GM23338 (cell line): ENCODE measurements around the gene WDR77. TPM values are rescaled to one million over a fixed set of nuclear protein-coding genes. Genes with fewer than 3 reads are reported as not detected.

Experiments
- ATAC-seq: fragments of 200-7000 bp; cut with Tn5 transposase; 3 replicates; pipeline ENCODE4 v1.9.1; 2020
- DNase-seq: peaks from one replicate; pipeline ENCODE4 v3.0.0-alpha.2; 2015; ENCODE audit warnings: low spot score
- H2AFZ ChIP-seq: fragments of 200-600 bp; sonication (generic); 2 replicates; pipeline ENCODE4 v1.8.0; 2016; ENCODE audit warnings: antibody characterized with exemption, mild to moderate bottlenecking, moderate library complexity
- H3F3A ChIP-seq: fragments of 200-600 bp; sonication (generic); replicated peaks from 2 replicates; pipeline ENCODE4 v1.8.0; 2017; ENCODE audit warnings: antibody characterized with exemption, mixed run types, low read depth
- H3K27ac ChIP-seq: fragments of 200-600 bp; sonication (generic); 2 replicates; pipeline ENCODE4 v1.6.1; 2016; ENCODE audit warnings: low read depth
- H3K27me3 ChIP-seq: fragments of 200-600 bp; sonication (generic); 2 replicates; pipeline ENCODE4 v1.8.0; 2016; ENCODE audit warnings: mild to moderate bottlenecking, mixed run types, moderate library complexity; ENCODE audit not compliant: insufficient read depth
- H3K36me3 ChIP-seq: fragments of 200-600 bp; sonication (generic); 2 replicates; pipeline ENCODE4 v1.8.0; 2016; ENCODE audit warnings: mild to moderate bottlenecking; ENCODE audit not compliant: insufficient read depth
- H3K4me1 ChIP-seq: fragments of 200-600 bp; sonication (generic); 2 replicates; pipeline ENCODE4 v1.8.0; 2016; ENCODE audit warnings: mild to moderate bottlenecking, moderate library complexity; ENCODE audit not compliant: insufficient read depth
- H3K4me2 ChIP-seq: fragments of 200-600 bp; sonication (generic); 2 replicates; pipeline ENCODE4 v1.7.1; 2017; ENCODE audit warnings: mixed run types
- H3K4me3 ChIP-seq: fragments of 200-600 bp; sonication (generic); 2 replicates; pipeline ENCODE4 v1.6.1; 2016; ENCODE audit warnings: mixed run types
- H3K79me2 ChIP-seq: fragments of 200-600 bp; sonication (generic); replicated peaks from 2 replicates; pipeline ENCODE4 v1.8.0; 2017; ENCODE audit warnings: mild to moderate bottlenecking; ENCODE audit not compliant: insufficient read depth
- H3K9me2 ChIP-seq: fragments of 200-600 bp; sonication (generic); 2 replicates; pipeline ENCODE4 v1.8.0; 2017; ENCODE audit not compliant: insufficient read depth
- H4K20me1 ChIP-seq: fragments of 200-600 bp; sonication (generic); replicated peaks from 2 replicates; pipeline ENCODE4 v1.8.0; 2017; ENCODE audit warnings: mild to moderate bottlenecking; ENCODE audit not compliant: insufficient read depth
- H3K27ac Mint-ChIP-seq: 2 replicates; pipeline ENCODE4 v1.8.0; 2020; ENCODE audit warnings: inconsistent platforms, mild to moderate bottlenecking, moderate library complexity, mixed read lengths
- H3K27me3 Mint-ChIP-seq: 3 replicates; pipeline ENCODE4 v1.8.0; 2022; ENCODE audit warnings: low read depth, mild to moderate bottlenecking, moderate library complexity, mixed read lengths, inconsistent platforms; ENCODE audit not compliant: insufficient read depth, poor library complexity
- H3K36me3 Mint-ChIP-seq: 3 replicates; pipeline ENCODE4 v1.8.0; 2021; ENCODE audit warnings: low read depth, mild to moderate bottlenecking, inconsistent platforms, moderate library complexity, mixed read lengths
- H3K4me1 Mint-ChIP-seq: 3 replicates; pipeline ENCODE4 v1.8.0; 2020; ENCODE audit warnings: mild to moderate bottlenecking, inconsistent platforms, mixed read lengths
- H3K4me3 Mint-ChIP-seq: 3 replicates; pipeline ENCODE4 v1.8.0; 2021; ENCODE audit warnings: moderate library complexity, mild to moderate bottlenecking, inconsistent platforms, mixed read lengths
- H3K9me3 Mint-ChIP-seq: 3 replicates; pipeline ENCODE4 v1.8.0; 2020; ENCODE audit warnings: moderate library complexity, mild to moderate bottlenecking, inconsistent platforms, mixed read lengths
- CREB1 ChIP-seq: fragments of 250-450 bp; sonication (Bioruptor Pico); IDR thresholded peaks from 2 replicates; pipeline ENCODE4 v1.5.0; 2020; ENCODE audit warnings: low read depth, mild to moderate bottlenecking, moderate library complexity
- CTCF ChIP-seq, 2 experiments: fragments of 200-600 bp in 1 of 2; sonication (generic) in 1 of 2; conservative IDR thresholded peaks; 2 replicates each; pipeline versions ENCODE4 v1.5.1 to v1.6.1; 2016 to 2017; ENCODE audit warnings: antibody characterized with exemption in 2 of 2, low read depth in 2 of 2, mild to moderate bottlenecking in 2 of 2, moderate library complexity in 1 of 2
- EZH2 ChIP-seq: fragments of 200-600 bp; sonication (generic); IDR thresholded peaks from one replicate; pipeline ENCODE4 v1.8.0; 2017; ENCODE audit warnings: antibody characterized with exemption, mild to moderate bottlenecking, low read depth; ENCODE audit not compliant: unreplicated experiment
- EZH2phosphoT487 ChIP-seq: fragments of 200-600 bp; sonication (generic); IDR thresholded peaks from one replicate; pipeline ENCODE4 v1.8.1; 2018; ENCODE audit warnings: antibody characterized with exemption; ENCODE audit not compliant: unreplicated experiment
- JUNB ChIP-seq: IDR thresholded peaks from one replicate; pipeline ENCODE4 v1.6.1; 2016; ENCODE audit warnings: antibody characterized with exemption; ENCODE audit not compliant: unreplicated experiment
- NANOG ChIP-seq: IDR thresholded peaks from 2 replicates; pipeline ENCODE4 v1.6.1; 2016; ENCODE audit warnings: antibody characterized with exemption, borderline replicate concordance
- POLR2AphosphoS5 ChIP-seq: IDR thresholded peaks from 2 replicates; pipeline ENCODE4 v1.6.1; 2016; ENCODE audit warnings: antibody characterized with exemption, low read depth
- STAT1 ChIP-seq: IDR thresholded peaks from one replicate; pipeline ENCODE4 v1.6.1; 2016; ENCODE audit warnings: antibody characterized with exemption; ENCODE audit not compliant: unreplicated experiment
- ZNF114 ChIP-seq: fragments of 250-450 bp; sonication (Bioruptor Pico); IDR thresholded peaks from 2 replicates; pipeline ENCODE4 v1.5.0; 2020; ENCODE audit warnings: mild to moderate bottlenecking, moderate library complexity
- ZNF331 ChIP-seq: fragments of 250-450 bp; sonication (Bioruptor Pico); IDR thresholded peaks from 2 replicates; pipeline ENCODE4 v1.5.0; 2020; ENCODE audit warnings: low read depth, mild to moderate bottlenecking, moderate library complexity
- polyA plus RNA-seq: library from polyadenylated mRNA; unstranded; fragments of >200 nt; fragmentation: Nextera tagmentation; extraction: Ambion mirVana; gene quantifications from 2 replicates; pipeline ENCODE4 v1.2.1, GENCODE V29; 2016
- total RNA-seq: library from RNA; depleted of rRNA; stranded (reverse); fragments of >200 nt; shearing (Covaris generic); gene quantifications from 2 replicates; pipeline ENCODE4 v1.2.3, GENCODE V29; 2014
- TF ChIP-seq, protein P1 (sequence below): IDR thresholded peaks from 2 replicates; pipeline ENCODE4 v1.6.1; 2016; ENCODE audit warnings: antibody characterized with exemption
- TF ChIP-seq, protein P2 (sequence below): IDR thresholded peaks from one replicate; pipeline ENCODE4 v1.6.1; 2018; ENCODE audit warnings: antibody characterized with exemption; ENCODE audit not compliant: unreplicated experiment
- TF ChIP-seq, protein P3 (sequence below): fragments of 250-450 bp; sonication (Bioruptor Pico); IDR thresholded peaks from 2 replicates; pipeline ENCODE4 v1.5.0; 2020; ENCODE audit warnings: mild to moderate bottlenecking, moderate library complexity

Gene WDR77
- total and polyA plus RNA-seq, 2 experiments from 2014 or later: 85.9 to 111 TPM

- Mint-ChIP-seq H3K4me3 (no peak overlapping the region), H3K27me3 (peaks cover 1% of the 10 kb centered on the region), H3K36me3 (no peaks in the 10 kb centered on the region), H3K9me3 (no peaks in the 10 kb centered on the region), H3K4me1 (peaks cover 5% of the 10 kb centered on the region; the same call in 2 of the 3 replicates), H3K27ac (no peak overlapping the region)
- no peak overlapping the region for H3K4me3 ChIP-seq
- H3K4me1 ChIP-seq: no peaks in the 10 kb centered on the region
- no peak overlapping the region for H3K27ac ChIP-seq
- ATAC-seq (no peak), DNase-seq (no peak)
- no peaks in the 10 kb centered on the region for H3F3A ChIP-seq
- H3K9me2 ChIP-seq: no peaks in the 10 kb centered on the region
- H2AFZ ChIP-seq: no peak overlapping the region
- no peaks in the 10 kb centered on the region for H4K20me1 ChIP-seq
- H3K79me2 ChIP-seq: no peaks in the 10 kb centered on the region
- no peaks in the 10 kb centered on the region for H3K27me3 ChIP-seq
- no peak overlapping the region for H3K4me2 ChIP-seq
- H3K36me3 ChIP-seq: no peaks in the 10 kb centered on the region
- TF ChIP-seq NANOG (no peak), ZNF114 (CRISPR knock-in tag) (no peak), JUNB (no peak), POLR2AphosphoS5 (no peak), EZH2 (no peak), CREB1 (CRISPR knock-in tag) (no peak), STAT1 (no peak), CTCF (conservative IDR thresholded peaks at IDR 0.05; ENCODE audit: low read depth in 2 of 2) (no peak), ZNF331 (no peak), EZH2phosphoT487 (no peak)
- TF ChIP-seq, protein P1, sequence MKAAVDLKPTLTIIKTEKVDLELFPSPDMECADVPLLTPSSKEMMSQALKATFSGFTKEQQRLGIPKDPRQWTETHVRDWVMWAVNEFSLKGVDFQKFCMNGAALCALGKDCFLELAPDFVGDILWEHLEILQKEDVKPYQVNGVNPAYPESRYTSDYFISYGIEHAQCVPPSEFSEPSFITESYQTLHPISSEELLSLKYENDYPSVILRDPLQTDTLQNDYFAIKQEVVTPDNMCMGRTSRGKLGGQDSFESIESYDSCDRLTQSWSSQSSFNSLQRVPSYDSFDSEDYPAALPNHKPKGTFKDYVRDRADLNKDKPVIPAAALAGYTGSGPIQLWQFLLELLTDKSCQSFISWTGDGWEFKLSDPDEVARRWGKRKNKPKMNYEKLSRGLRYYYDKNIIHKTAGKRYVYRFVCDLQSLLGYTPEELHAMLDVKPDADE: no peak
- TF ChIP-seq, protein P2, sequence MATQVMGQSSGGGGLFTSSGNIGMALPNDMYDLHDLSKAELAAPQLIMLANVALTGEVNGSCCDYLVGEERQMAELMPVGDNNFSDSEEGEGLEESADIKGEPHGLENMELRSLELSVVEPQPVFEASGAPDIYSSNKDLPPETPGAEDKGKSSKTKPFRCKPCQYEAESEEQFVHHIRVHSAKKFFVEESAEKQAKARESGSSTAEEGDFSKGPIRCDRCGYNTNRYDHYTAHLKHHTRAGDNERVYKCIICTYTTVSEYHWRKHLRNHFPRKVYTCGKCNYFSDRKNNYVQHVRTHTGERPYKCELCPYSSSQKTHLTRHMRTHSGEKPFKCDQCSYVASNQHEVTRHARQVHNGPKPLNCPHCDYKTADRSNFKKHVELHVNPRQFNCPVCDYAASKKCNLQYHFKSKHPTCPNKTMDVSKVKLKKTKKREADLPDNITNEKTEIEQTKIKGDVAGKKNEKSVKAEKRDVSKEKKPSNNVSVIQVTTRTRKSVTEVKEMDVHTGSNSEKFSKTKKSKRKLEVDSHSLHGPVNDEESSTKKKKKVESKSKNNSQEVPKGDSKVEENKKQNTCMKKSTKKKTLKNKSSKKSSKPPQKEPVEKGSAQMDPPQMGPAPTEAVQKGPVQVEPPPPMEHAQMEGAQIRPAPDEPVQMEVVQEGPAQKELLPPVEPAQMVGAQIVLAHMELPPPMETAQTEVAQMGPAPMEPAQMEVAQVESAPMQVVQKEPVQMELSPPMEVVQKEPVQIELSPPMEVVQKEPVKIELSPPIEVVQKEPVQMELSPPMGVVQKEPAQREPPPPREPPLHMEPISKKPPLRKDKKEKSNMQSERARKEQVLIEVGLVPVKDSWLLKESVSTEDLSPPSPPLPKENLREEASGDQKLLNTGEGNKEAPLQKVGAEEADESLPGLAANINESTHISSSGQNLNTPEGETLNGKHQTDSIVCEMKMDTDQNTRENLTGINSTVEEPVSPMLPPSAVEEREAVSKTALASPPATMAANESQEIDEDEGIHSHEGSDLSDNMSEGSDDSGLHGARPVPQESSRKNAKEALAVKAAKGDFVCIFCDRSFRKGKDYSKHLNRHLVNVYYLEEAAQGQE: no peak
- TF ChIP-seq, protein P3, sequence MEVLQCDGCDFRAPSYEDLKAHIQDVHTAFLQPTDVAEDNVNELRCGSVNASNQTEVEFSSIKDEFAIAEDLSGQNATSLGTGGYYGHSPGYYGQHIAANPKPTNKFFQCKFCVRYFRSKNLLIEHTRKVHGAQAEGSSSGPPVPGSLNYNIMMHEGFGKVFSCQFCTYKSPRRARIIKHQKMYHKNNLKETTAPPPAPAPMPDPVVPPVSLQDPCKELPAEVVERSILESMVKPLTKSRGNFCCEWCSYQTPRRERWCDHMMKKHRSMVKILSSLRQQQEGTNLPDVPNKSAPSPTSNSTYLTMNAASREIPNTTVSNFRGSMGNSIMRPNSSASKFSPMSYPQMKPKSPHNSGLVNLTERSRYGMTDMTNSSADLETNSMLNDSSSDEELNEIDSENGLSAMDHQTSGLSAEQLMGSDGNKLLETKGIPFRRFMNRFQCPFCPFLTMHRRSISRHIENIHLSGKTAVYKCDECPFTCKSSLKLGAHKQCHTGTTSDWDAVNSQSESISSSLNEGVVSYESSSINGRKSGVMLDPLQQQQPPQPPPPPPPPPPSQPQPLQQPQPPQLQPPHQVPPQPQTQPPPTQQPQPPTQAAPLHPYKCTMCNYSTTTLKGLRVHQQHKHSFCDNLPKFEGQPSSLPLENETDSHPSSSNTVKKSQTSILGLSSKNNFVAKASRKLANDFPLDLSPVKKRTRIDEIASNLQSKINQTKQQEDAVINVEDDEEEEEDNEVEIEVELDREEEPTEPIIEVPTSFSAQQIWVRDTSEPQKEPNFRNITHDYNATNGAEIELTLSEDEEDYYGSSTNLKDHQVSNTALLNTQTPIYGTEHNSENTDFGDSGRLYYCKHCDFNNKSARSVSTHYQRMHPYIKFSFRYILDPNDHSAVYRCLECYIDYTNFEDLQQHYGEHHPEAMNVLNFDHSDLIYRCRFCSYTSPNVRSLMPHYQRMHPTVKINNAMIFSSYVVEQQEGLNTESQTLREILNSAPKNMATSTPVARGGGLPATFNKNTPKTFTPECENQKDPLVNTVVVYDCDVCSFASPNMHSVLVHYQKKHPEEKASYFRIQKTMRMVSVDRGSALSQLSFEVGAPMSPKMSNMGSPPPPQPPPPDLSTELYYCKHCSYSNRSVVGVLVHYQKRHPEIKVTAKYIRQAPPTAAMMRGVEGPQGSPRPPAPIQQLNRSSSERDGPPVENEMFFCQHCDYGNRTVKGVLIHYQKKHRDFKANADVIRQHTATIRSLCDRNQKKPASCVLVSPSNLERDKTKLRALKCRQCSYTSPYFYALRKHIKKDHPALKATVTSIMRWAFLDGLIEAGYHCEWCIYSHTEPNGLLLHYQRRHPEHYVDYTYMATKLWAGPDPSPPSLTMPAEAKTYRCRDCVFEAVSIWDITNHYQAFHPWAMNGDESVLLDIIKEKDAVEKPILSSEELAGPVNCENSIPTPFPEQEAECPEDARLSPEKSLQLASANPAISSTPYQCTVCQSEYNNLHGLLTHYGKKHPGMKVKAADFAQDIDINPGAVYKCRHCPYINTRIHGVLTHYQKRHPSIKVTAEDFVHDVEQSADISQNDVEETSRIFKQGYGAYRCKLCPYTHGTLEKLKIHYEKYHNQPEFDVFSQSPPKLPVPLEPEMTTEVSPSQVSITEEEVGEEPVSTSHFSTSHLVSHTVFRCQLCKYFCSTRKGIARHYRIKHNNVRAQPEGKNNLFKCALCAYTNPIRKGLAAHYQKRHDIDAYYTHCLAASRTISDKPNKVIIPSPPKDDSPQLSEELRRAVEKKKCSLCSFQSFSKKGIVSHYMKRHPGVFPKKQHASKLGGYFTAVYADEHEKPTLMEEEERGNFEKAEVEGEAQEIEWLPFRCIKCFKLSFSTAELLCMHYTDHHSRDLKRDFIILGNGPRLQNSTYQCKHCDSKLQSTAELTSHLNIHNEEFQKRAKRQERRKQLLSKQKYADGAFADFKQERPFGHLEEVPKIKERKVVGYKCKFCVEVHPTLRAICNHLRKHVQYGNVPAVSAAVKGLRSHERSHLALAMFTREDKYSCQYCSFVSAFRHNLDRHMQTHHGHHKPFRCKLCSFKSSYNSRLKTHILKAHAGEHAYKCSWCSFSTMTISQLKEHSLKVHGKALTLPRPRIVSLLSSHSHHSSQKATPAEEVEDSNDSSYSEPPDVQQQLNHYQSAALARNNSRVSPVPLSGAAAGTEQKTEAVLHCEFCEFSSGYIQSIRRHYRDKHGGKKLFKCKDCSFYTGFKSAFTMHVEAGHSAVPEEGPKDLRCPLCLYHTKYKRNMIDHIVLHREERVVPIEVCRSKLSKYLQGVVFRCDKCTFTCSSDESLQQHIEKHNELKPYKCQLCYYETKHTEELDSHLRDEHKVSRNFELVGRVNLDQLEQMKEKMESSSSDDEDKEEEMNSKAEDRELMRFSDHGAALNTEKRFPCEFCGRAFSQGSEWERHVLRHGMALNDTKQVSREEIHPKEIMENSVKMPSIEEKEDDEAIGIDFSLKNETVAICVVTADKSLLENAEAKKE: no peak
Measured at GRCh38 chr1:111404588-111404987, 44.5 kb downstream of the WDR77 start.
